Stimulated activated CD4-positive, alpha-beta T cell treated with anti-CD3 and anti-CD28 coated beads, Interleukin-2, amount 100 ng/mL, for 24 hours (primary cell): ENCODE data around the gene UGT1A5.

Experiments used
- DNase-seq, 2 donors: peaks; one replicate each; pipeline ENCODE4 v3.0.0-alpha.2; 2020

The UGT1A5 gene

DNA sequence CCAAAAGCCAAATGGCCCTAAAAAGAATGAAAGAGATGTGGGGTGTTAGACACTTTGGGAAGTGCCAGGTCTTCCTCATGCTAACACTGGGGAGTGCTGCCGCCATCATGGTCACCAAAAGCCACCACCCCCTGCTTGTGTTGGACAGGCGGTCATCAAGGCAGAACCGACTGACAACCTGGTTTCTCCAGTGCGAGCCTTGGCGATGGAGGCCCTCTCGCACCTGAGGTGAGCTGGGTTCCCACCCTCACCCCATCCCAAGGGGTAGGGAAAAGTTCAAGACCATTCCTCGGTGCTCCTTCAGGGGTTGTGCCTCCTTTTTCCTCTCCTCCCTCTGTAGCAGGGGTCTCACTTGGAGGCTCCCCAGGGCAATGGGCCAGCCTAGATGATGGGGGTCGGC, 99.0 kb downstream of the UGT1A5 start:
- no peak for DNase-seq

- DNase-seq: no peak
Measured at GRCh38 chr2:233813236-233814055, 100.7 kb downstream of the UGT1A5 start.

- no peak for DNase-seq
Measured at GRCh38 chr2:233814056-233814835, 101.5 kb downstream of the UGT1A5 start.

GRCh38 chr2:233815861-233816260, 103.2 kb downstream of the UGT1A5 start:
- DNase-seq: no peak

- no peak for DNase-seq
Measured at GRCh38 chr2:233816334-233816733, 103.6 kb downstream of the UGT1A5 start.

GRCh38 chr2:233816771-233817170, 104.1 kb downstream of the UGT1A5 start:
- DNase-seq: no peak

DNA sequence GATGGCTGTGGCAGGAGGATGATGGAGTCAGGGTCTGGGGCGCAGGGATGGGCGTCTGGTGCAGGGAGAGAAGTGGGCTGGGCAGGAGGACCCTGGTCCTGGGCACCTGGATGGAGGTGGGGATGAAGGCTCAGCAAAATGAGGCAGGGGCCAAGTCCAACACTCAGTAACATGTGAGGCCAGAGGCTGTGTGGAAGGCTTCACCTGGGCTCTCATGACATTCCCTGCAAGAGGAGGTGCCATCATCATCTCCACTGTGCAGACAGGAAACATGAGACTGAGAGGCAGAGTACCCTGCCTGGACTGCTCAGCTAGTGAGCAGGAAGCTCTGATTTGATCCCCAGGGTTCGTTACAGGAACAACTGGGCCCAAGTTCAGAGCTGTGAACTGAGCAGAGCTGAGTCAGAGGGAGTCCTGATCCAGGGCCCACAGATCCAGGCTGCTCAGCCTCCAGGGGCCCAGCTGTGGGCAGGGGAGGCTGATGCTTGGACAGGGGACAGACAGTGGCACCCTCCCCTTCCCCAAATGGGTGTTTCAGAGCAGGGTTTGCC, 104.7 kb downstream of the UGT1A5 start:
- DNase-seq: no peak

DNA sequence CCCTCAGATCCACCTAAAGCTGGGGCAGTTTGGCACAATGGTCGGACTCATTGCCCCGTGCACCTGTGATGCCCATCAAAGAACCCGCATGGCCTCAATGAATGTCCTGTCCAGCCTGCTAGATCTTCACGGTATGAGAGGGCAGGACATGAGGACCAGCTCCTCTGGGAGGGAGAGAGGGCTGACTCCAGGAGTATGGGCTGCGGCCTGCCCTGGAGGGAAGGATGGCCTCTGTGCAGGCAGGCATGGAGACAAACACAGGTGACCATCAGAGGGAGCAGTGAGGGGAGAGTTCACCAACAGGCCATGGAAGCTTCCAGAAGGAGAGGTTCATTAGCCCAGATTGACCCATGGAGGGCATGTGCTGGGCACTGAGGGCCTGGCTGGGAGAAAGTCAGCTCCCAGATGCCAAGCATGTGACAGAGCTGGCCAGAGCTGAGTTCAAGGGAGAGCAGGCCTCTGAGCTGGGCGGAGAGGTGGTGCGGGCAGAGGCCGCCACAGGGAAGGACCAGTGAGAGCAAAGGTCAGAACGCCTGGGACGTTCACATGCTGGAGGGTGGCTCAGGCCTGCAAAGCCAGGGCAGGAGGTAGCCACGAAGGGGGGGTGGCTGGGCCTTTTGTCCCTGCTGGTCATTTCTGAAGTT, 105.4 kb downstream of the UGT1A5 start:
- DNase-seq: no peak

DNA sequence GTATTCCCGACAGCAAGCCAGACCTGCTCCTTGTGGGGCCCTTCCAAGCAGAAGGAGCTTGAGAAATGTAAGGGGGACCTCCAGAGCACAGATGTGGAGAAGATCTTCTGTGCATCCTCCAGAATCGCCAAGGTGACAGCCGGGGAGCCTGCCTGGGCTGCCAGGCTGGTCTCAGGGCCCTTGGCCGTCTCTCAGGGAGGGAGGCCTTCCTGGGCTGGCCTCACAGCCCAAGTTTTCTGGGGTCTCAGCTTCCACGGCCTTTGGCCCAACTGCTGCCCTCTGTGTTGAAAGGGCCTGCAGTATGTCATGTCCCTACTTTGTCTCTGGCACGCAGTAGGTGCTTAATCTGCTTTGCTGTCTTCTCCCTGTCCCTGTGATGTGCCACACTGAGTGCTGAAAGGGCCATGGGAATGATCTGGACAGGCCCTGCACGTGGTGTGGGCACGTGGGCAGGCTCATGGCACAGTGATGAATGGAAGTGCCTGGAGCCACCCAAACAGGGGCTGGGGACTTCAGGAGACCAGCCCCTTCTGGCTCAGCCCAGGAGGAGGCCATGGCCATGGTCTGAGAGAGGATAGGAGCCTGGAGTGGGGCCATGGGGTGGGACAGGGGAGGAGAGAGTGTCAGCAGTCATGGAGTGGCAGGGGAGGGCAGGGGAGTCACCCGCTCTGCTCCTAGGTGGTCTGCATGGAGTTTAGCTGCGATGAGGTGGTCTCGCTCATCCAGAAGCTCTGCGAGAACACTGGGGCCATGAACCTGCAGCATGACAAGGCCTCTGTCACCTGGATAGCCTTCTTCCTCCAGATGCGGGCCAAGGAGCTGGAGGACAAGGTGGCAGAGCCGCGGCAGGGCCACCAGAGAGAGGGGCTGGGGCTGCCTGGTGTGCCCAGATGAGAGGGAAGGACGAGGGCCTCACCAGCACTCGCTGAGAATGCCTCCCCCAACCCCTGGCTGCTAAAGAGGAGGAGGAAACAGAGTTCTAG, 106.2 kb downstream of the UGT1A5 start:
- no peak for DNase-seq

GRCh38 chr2:233819884-233820773, 107.4 kb downstream of the UGT1A5 start:
- no peak for DNase-seq

DNA sequence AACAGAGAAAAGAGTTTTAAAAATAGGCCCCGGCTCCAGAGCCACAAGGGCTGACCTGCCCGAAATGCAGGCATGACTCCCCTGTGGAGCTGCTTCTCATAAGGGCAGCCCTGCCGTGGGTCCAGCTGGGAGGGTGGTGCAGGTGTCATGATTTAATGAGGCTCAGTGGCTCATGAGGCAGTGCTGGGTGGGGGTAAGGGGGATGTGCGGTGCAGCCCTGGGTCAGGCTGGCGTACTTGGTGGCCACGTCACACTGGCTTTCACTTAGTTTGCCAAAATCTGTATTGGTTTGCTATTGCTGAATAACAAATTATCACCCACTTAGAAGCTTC, 108.0 kb downstream of the UGT1A5 start:
- DNase-seq: no peak

- DNase-seq: no peak
Measured at GRCh38 chr2:233821196-233821595, 108.5 kb downstream of the UGT1A5 start.

DNA sequence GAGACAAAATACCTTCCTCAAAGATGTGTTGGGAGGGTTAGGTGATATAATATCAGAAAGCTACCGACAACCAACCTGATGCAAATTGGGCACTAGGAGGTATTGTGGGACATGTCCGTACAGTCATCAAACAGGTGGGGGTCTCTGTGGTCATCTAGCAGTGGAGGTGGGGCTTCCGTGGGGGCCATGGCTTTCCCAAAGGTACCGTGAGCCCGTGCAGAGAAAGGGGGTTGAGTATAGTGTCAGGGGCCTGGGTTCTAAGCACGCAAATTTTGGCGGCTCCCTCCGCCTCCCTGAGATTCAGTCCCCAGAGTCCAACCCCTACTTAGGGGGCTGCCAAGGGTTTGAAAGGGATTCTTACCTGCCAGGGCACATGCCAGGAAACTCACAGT, 109.0 kb downstream of the UGT1A5 start:
- no peak for DNase-seq

DNA sequence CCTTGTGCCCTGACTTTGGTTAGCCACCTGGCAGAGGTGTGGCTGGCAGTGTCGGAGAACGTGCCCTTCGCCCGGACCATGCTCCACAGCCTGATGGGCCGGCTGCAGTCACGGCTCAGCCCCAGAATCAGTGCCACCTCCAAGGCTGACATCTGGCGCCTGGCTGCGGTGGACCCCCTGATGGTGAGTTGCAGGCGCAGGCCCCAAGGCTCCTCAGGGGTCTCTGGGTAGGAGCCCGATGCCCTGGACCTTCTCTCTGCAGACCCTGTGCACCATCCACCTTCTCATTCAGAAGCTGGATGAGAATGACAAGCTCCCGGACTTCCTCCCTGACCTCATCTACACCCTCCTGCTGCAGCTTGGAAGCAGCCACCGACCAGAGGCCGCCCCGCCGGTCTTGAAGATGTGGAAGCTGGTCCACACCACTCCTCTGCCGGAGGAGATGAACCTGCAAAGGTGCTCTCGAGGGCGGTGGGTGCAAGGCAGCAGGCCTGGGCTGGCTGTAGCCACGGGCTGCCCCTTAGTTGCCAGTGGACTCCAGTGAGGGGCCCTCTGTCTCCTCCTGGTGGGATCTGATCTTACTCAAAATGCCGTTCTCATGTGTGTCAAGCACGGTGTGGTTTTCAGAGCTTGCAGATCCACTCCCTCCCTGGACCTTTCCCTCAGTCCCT, 109.5 kb downstream of the UGT1A5 start:
- DNase-seq: no peak
